ENCODE data around the gene TFDP2.

TFDP2 gene

DNA sequence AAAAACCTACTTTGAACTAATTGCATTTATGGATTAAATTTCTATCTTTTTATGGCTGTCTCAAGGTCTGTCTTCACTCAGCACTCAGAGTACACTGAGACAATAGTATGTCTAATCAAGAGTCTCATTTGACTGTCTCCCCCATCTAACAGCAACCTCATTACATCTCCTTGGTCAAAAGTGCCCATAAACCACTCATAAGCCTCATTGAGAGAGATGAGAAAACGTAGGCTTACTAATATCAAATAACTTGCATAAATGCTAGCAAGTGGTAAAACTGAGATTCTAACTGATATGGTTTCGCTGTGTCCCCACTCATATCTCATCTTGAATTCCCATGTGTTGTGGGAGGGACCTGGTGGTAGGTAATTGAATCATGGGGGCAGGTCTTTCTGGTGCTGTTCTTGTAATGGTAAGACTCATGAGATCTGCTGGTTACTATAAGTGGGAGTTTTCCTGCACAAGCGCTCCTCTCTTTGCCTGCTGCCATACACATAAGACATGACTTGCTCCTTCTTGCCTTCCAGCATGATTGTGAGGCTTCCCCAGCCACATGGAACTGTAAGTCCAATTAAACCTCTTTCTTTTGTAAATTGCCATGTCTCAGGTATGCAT is 113.9 kb downstream of the TFDP2 start:
- TF ChIP-seq, protein P1, sequence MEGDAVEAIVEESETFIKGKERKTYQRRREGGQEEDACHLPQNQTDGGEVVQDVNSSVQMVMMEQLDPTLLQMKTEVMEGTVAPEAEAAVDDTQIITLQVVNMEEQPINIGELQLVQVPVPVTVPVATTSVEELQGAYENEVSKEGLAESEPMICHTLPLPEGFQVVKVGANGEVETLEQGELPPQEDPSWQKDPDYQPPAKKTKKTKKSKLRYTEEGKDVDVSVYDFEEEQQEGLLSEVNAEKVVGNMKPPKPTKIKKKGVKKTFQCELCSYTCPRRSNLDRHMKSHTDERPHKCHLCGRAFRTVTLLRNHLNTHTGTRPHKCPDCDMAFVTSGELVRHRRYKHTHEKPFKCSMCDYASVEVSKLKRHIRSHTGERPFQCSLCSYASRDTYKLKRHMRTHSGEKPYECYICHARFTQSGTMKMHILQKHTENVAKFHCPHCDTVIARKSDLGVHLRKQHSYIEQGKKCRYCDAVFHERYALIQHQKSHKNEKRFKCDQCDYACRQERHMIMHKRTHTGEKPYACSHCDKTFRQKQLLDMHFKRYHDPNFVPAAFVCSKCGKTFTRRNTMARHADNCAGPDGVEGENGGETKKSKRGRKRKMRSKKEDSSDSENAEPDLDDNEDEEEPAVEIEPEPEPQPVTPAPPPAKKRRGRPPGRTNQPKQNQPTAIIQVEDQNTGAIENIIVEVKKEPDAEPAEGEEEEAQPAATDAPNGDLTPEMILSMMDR (conservative IDR thresholded peaks at IDR 0.05; ENCODE audit: control insufficient read depth, insufficient read depth, low read depth, low read length) = no peak
- no peak for DNase-seq (ENCODE audit: low read depth)
- no peak overlapping the region for H3K4me3 ChIP-seq (ENCODE audit: control insufficient read depth, low read depth, low read length)

DNA sequence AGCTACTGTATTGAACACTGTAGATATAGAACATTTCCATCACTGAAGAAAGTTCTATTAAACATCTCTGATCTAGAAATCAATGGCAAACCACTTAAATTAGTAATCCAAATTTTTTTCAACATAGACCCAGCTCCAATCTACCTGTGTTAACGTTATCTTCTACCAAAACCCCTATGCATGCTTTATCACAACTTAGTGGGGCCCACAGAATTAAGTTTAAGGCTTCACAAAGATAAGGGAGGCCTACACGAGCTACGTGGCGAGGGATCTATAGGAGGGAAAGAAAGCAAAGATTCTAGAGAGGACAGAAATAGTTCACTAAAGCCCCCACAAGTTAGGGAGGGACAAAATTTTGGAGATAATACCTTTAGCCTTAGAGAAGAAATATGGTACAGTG is 116.1 kb downstream of the TFDP2 start:
- H3K4me3 ChIP-seq (ENCODE audit: control insufficient read depth, low read depth, low read length) = no peak overlapping the region
- TF ChIP-seq, protein P1 (conservative IDR thresholded peaks at IDR 0.05; ENCODE audit: control insufficient read depth, insufficient read depth, low read depth, low read length) = no peak
- DNase-seq (ENCODE audit: low read depth) = no peak

DNA sequence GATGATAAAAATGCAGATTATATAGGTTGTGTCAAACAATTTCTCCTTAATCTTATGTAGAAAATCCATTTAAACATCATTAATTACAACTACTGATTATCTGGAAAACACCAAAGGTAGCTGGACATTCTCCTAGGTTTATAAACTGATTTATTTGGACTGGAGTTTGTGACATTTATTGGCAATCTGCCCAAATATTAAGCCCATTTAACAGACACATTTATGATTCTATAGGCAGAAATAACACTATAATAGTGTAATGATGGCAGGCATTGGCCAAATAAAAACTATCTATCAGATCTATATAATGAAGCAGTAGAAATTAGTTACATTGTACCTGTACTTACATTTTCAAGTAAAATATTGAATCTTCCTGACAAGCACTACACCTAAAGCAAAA is 117.8 kb downstream of the TFDP2 start:
- no peak overlapping the region for H3K4me3 ChIP-seq (ENCODE audit: control insufficient read depth, low read depth, low read length)
- DNase-seq (ENCODE audit: low read depth) = no peak
- TF ChIP-seq, protein P1 (conservative IDR thresholded peaks at IDR 0.05; ENCODE audit: control insufficient read depth, insufficient read depth, low read depth, low read length) = no peak

DNA sequence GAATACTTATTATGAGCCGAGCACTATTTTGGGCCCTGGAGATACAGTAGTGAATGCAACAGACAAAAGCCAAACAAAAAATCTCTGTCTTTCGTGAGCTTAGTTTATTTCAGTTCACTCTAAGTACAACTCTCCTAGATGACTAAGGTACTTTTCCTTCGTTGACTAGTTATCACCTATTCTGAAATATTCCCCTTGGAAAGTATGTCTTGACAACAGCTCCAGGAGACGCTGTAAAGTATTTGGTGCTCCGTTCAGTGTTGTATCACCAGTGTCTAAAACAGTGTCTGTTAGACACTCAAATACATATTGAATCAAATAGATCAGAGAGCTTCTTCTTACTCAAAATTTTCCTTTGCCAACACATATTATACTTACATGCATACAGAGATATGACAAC is 119.6 kb downstream of the TFDP2 start:
- TF ChIP-seq, protein P1 (conservative IDR thresholded peaks at IDR 0.05; ENCODE audit: control insufficient read depth, insufficient read depth, low read depth, low read length) = no peak
- no peak for DNase-seq (ENCODE audit: low read depth)
- no peak overlapping the region for H3K4me3 ChIP-seq (ENCODE audit: control insufficient read depth, low read depth, low read length)

DNA sequence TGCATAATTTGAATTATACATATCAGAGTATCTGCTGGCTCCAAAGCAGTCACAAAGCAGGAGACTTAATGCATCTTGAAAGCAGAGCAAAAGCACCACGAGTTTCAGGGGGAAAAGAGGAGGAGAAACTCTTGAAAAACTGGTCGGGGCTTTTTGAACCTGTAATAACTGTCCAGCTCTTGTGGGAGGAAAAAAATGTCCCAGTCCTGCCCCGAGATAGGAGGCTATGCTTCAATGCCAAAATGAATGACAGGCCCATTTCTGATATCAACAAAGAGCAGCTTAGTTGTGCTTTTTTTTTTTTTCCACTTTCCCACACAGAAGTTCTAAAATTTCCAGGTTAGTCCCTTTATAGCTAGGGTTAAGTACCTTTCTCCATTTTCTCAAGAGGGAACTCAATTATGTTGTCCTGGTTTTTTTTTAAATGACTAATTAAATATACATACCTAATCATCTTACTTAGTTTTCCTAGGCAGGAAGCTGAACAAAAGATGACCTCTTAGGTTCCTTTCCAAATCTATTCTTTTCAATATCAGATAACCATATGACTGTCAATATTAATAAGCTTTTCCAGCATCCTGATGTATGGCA is 120.2 kb downstream of the TFDP2 start:
- TF ChIP-seq, protein P1 (conservative IDR thresholded peaks at IDR 0.05; ENCODE audit: control insufficient read depth, insufficient read depth, low read depth, low read length) = no peak
- H3K4me3 ChIP-seq (ENCODE audit: control insufficient read depth, low read depth, low read length) = no peak overlapping the region
- DNase-seq (ENCODE audit: low read depth) = no peak

DNA sequence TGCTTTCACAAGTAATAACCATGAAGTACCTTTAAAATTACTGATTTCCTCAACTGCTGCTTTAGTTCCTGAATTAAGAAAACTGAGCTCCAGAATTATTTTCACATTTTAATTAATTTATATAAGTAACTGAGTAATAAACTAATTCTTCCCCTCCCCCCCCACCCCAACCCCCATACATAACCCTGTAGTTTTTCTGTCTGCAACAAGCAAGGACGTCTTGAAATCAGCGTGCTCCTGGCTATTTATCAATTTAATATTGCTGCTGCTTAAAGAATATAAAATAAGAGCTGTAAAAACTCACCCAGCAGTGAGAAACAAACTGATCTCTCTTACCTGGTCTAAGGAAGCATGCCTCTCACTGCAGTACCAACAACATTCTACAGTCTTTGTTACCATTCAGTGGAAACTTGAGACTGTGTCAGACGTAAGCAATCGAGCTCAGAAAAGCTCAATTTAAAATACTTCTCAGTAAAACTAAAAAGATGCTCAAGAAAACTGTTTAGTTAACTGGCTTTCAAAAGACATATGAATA is 121.0 kb downstream of the TFDP2 start:
- TF ChIP-seq, protein P1 (conservative IDR thresholded peaks at IDR 0.05; ENCODE audit: control insufficient read depth, insufficient read depth, low read depth, low read length) = peak; percentile 1
- peak overlapping the region; percentile 62 for H3K4me3 ChIP-seq (ENCODE audit: control insufficient read depth, low read depth, low read length)
- DNase-seq (ENCODE audit: low read depth) = peak; percentile 85
